ENCODE results near the gene PITRM1. TPM values are rescaled to one million over a fixed set of nuclear protein-coding genes. Genes with fewer than 3 reads are reported as not detected.

PITRM1 gene
- total and polyA plus RNA-seq, 7 donors = 16.6 to 70.3 (median 48.5) TPM

GRCh38 chr10:3148994-3149393, 23.6 kb downstream of the PITRM1 start:
- Histone ChIP-seq H3K4me1 (no peaks in the 10 kb centered on the region), H3K27ac (no peak overlapping the region), H3K36me3 (peaks cover 39 to 100% (median 67%) of the 10 kb centered on the region in 4 donors), H3K4me3 (no peak overlapping the region), H3K27me3 (no peaks in the 10 kb centered on the region), H3K9me3 (no peaks in the 10 kb centered on the region)
- intact Hi-C loops (cut with DNase I) = no loop called here
- TF ChIP-seq CTCF (IDR thresholded peaks at IDR 0.05) = no peak
- no peak for TF ChIP-seq POLR2A (IDR thresholded peaks at IDR 0.05)
- no peak for TF ChIP-seq EP300 (IDR thresholded peaks at IDR 0.05)
- no peak for TF ChIP-seq POLR2AphosphoS5 (IDR thresholded peaks at IDR 0.05)
- WGBS, 2 donors = 44 to 85% methylated on average over 9 of the region's 9 CpGs
- DNase-seq = no peak

DNA sequence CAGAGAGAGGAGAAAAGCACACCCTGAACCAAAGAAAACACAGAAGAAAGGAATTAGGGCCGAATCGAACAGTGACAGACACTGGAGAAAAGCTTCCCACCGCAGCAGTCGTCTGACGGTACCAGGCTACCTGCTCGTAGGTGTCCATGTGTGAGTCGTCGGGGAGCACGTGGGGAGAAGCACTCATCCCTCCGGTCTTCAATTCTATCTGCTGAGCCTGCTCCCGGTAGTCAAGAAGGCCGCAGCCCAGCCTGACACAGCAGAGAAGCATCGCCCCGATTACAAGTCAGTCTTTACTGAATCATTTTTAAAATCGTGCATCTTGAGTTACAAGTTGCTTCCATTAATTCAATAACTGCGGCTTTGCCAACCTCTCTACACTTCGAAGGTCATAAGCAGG, 24.5 kb downstream of the PITRM1 start:
- H3K9me3 ChIP-seq = no peaks in the 10 kb centered on the region
- intact Hi-C loops (cut with DNase I) = no loop called here
- H3K27ac ChIP-seq = no peak overlapping the region
- DNase-seq = peak; percentile 42
- H3K36me3 ChIP-seq = peaks cover 49 to 100% (median 73%) of the 10 kb centered on the region in 4 donors
- no peaks in the 10 kb centered on the region for H3K4me1 ChIP-seq
- H3K27me3 ChIP-seq = no peaks in the 10 kb centered on the region
- H3K4me3 ChIP-seq = no peak overlapping the region
- 82 to 91% methylated on average over 17 of the region's 17 CpGs for WGBS, 2 donors
- TF ChIP-seq POLR2A (IDR thresholded peaks at IDR 0.05) (no peak), EP300 (IDR thresholded peaks at IDR 0.05) (no peak), CTCF (IDR thresholded peaks at IDR 0.05) (no peak), POLR2AphosphoS5 (IDR thresholded peaks at IDR 0.05) (no peak)

GRCh38 chr10:3147117-3147820, 25.3 kb downstream of the PITRM1 start:
- TF ChIP-seq CTCF (IDR thresholded peaks at IDR 0.05) (no peak), POLR2A (IDR thresholded peaks at IDR 0.05) (no peak), POLR2AphosphoS5 (IDR thresholded peaks at IDR 0.05) (no peak), EP300 (IDR thresholded peaks at IDR 0.05) (no peak)
- Histone ChIP-seq H3K4me1 (peaks cover 0 to 4% (median 0%) of the 10 kb centered on the region in 4 donors), H3K9me3 (no peaks in the 10 kb centered on the region), H3K27ac (no peak overlapping the region), H3K4me3 (no peak overlapping the region), H3K27me3 (no peaks in the 10 kb centered on the region), H3K36me3 (peaks cover 56 to 100% (median 77%) of the 10 kb centered on the region in 4 donors)
- WGBS, 2 donors = 91 to 93% methylated on average over 17 of the region's 17 CpGs
- intact Hi-C loops (cut with DNase I) = no loop called here
- DNase-seq = peak; percentile 46

DNA sequence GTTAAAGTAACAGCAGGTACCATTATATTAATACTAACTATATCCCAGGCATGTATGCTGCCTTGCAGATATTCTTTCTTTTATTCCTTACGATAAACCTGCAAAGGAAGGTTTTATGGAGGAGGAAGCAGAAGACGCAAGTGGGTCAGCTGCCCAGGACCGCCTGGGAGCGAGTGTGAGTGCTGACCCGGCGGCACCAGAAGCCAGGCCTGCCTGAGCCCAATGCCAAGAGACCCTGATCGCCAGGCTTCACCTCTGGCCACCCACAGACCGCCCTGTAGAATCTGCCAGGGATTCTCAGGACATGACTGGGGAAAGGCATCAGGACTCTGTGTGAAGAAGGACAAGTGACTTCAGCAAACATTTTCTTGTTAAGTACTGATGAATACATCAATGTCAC, 26.3 kb downstream of the PITRM1 start:
- intact Hi-C loops (cut with DNase I) = no loop called here
- 96 to 97% methylated on average over 8 of the region's 8 CpGs for WGBS, 2 donors
- Histone ChIP-seq H3K27ac (no peak overlapping the region), H3K4me3 (no peak overlapping the region), H3K9me3 (no peaks in the 10 kb centered on the region), H3K4me1 (peaks cover 0 to 4% (median under 1%) of the 10 kb centered on the region in 4 donors), H3K27me3 (no peaks in the 10 kb centered on the region), H3K36me3 (peaks cover 62 to 100% (median 78%) of the 10 kb centered on the region in 4 donors)
- TF ChIP-seq CTCF (IDR thresholded peaks at IDR 0.05) (no peak), POLR2AphosphoS5 (IDR thresholded peaks at IDR 0.05) (no peak), POLR2A (IDR thresholded peaks at IDR 0.05) (no peak), EP300 (IDR thresholded peaks at IDR 0.05) (no peak)
- peak; percentile 18 for DNase-seq
